WTC11 (cell line): ENCODE measurements around the gene PLEKHH2. TPM values are rescaled to one million over a fixed set of nuclear protein-coding genes. Genes with fewer than 3 reads are reported as not detected.

Experiments
- ARID4B ChIP-seq: sonication (generic); formaldehyde crosslinking; IDR thresholded peaks from 2 replicates; pipeline ENCODE4 v1.8.0; 2023; ENCODE audit warnings: missing genetic modification reagents, mild to moderate bottlenecking, borderline replicate concordance
- CDX4 ChIP-seq: fragments of 250-450 bp; sonication (Bioruptor Pico); IDR thresholded peaks from 2 replicates; pipeline ENCODE4 v1.9.0; 2021; ENCODE audit warnings: moderate library complexity, mild to moderate bottlenecking, inconsistent platforms, borderline replicate concordance
- CREB1 ChIP-seq: sonication (generic); formaldehyde crosslinking; IDR thresholded peaks from 2 replicates; pipeline ENCODE4 v1.8.0; 2023; ENCODE audit warnings: mild to moderate bottlenecking, missing genetic modification reagents
- ERG ChIP-seq: fragments of 250-450 bp; sonication (Bioruptor Pico); IDR thresholded peaks from 2 replicates; pipeline ENCODE4 v1.8.0; 2021; ENCODE audit warnings: mild to moderate bottlenecking
- FOXP4 ChIP-seq: sonication (generic); formaldehyde crosslinking; IDR thresholded peaks from 2 replicates; pipeline ENCODE4 v1.8.0; 2022; ENCODE audit warnings: mild to moderate bottlenecking, missing genetic modification reagents
- JAZF1 ChIP-seq: fragments of 250-450 bp; sonication (Bioruptor Pico); IDR thresholded peaks from 2 replicates; pipeline ENCODE4 v1.9.0; 2021; ENCODE audit warnings: moderate library complexity, mild to moderate bottlenecking, inconsistent platforms
- RELA ChIP-seq: sonication (generic); formaldehyde crosslinking; IDR thresholded peaks from 2 replicates; pipeline ENCODE4 v1.8.1; 2022; ENCODE audit warnings: missing genetic modification reagents, mild to moderate bottlenecking, borderline replicate concordance
- SP1 ChIP-seq: sonication (generic); formaldehyde crosslinking; conservative IDR thresholded peaks from 2 replicates; pipeline ENCODE4 v1.8.1; 2022; ENCODE audit warnings: missing genetic modification reagents
- ZNF317 ChIP-seq: sonication (generic); formaldehyde crosslinking; IDR thresholded peaks from 2 replicates; pipeline ENCODE4 v1.8.1; 2023; ENCODE audit warnings: low read depth, mild to moderate bottlenecking, moderate library complexity, missing genetic modification reagents, borderline replicate concordance
- total RNA-seq: library from RNA; stranded (reverse); gene quantifications from 3 replicates; pipeline ENCODE4 v1.2.3, GENCODE V29; 2021

PLEKHH2 gene
- total RNA-seq, 1 experiment from 2014 or later, result 5.8 TPM

GRCh38 chr2:43814711-43815110, 177.7 kb downstream of the PLEKHH2 start (continued):
- no peak for TF ChIP-seq ERG (CRISPR knock-in tag)
- TF ChIP-seq CREB1, result no peak
- no peak for TF ChIP-seq ARID4B (CRISPR knock-in tag)
- TF ChIP-seq CDX4 (CRISPR knock-in tag), result no peak
- no peak for TF ChIP-seq RELA
- no peak for TF ChIP-seq SP1 (CRISPR knock-in tag)
- no peak for TF ChIP-seq FOXP4 (CRISPR knock-in tag)
- TF ChIP-seq ZNF317 (CRISPR knock-in tag), result no peak
- TF ChIP-seq JAZF1, result no peak

Other genes starting within 250 kb of the PLEKHH2 start
- gene THADA, start 41.2 kb upstream of the PLEKHH2 start, total RNA-seq, result 20.6 to 27.5 TPM (median 21.7 TPM) in 3 replicates
- gene C1GALT1C1L, start 39.2 kb downstream of the PLEKHH2 start, total RNA-seq, result 0.16 to 0.46 TPM (median 0.44 TPM) in 3 replicates
- 7.0 to 7.1 TPM (median 7.1 TPM) in 3 replicates for gene DYNC2LI1, start 136.8 kb downstream of the PLEKHH2 start, total RNA-seq
- gene ABCG5, start 201.6 kb downstream of the PLEKHH2 start, total RNA-seq, result not detected in 3 replicates
- gene ABCG8, start 201.7 kb downstream of the PLEKHH2 start, total RNA-seq, result 0.23 to 0.25 TPM in 2 of 3 replicates, not detected in the other